ENCODE results near the gene RHBDD2. TPM values are rescaled to one million over a fixed set of nuclear protein-coding genes. Genes with fewer than 3 reads are reported as not detected.

RHBDD2 gene
- total and polyA plus RNA-seq, 10 of the 15 experiments (the other 5 are each of a cell fraction or from before 2014, with no cell fraction given) = 3.9 to 39.8 (median 16.9) TPM

DNA sequence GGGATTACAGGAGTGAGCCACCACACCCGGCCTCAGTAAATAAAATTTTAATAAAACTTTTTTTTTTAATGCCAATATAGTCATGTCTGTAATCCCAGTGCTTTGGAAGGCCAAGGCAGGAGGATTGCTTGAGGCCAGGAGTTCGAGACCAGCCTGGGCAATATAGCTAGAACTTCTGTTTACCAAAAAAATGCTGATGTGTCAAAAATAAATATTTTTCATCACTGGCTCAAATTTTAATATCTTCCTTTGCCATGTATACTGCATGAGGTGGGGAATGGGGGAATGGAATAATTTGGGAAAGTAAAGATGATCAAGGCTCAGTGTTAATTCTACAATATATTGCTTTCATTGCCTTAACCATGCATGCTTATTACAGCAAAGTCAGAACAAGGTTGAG lies 10.7 kb upstream of the RHBDD2 start:
- H2AFZ ChIP-seq (ENCODE audit: control insufficient read depth, low read depth, low read length) = no peak overlapping the region
- intact Hi-C loops (cut with micrococcal nuclease; ENCODE audit: unreplicated experiment) (no loop called here), in situ Hi-C loops (cut with MboI) (loop anchor here (5.0 kb wide), 1 partner anchor 154 kb away; no protein-coding TSS in a partner anchor)
- 38% methylated on average over 2 of the region's 2 CpGs for WGBS (ENCODE audit: insufficient coverage, insufficient replicate concordance, low lambda C conversion rate, missing lambda C conversion rate)
- H3K36me3 ChIP-seq (ENCODE audit: control insufficient read depth in 2 of 2, insufficient read depth in 2 of 2, low read length in 1 of 2) = no peaks in the 10 kb centered on the region
- no peak overlapping the region for H3K9ac ChIP-seq (ENCODE audit: control insufficient read depth, insufficient read depth, low read length)
- no peak for ATAC-seq
- ChIA-PET RAD21 (ENCODE audit: unreplicated experiment) (interaction anchor here (1.0 to 3.6 kb wide), 2 partner anchors 149 to 152 kb away, joined by 3 to 27 read pairs; no protein-coding TSS in a partner anchor), SMC1A (ENCODE audit: uncharacterized antibody, unreplicated experiment) (interaction anchor here (0.7 to 3.1 kb wide), 2 partner anchors 9 to 153 kb away, joined by 3 to 31 read pairs; no protein-coding TSS in a partner anchor), POLR2A (no interaction called here), CTCF (interaction anchor here (10.9 kb wide), 1 partner anchor 152 kb away, joined by 247 read pairs; no protein-coding TSS in a partner anchor)
- no peak for FAIRE-seq
- no peak overlapping the region for H3K4me3 ChIP-seq
- H3K4me1 ChIP-seq (ENCODE audit: control insufficient read depth, insufficient read depth, low read length) = no peaks in the 10 kb centered on the region
- no peaks in the 10 kb centered on the region for H4K20me1 ChIP-seq (ENCODE audit: control insufficient read depth, insufficient read depth)
- no peak overlapping the region for H3K4me2 ChIP-seq (ENCODE audit: control insufficient read depth, insufficient read depth)
- no peaks in the 10 kb centered on the region for H3K27me3 ChIP-seq (replicated peaks in 1 of 2; ENCODE audit: control insufficient read depth in 2 of 2, insufficient read depth in 2 of 2, low read length in 1 of 2)
- BruUV-seq (replicated peaks) = no TSS peak
- no peak for DNase-seq (ENCODE audit: low read depth, low spot score)
- no peaks in the 10 kb centered on the region for H3K9me3 ChIP-seq (replicated peaks; ENCODE audit: control insufficient read depth, insufficient read depth, low read length)
- H3K79me2 ChIP-seq (ENCODE audit: control insufficient read depth, insufficient read depth, low read length) = no peaks in the 10 kb centered on the region
- H3K27ac ChIP-seq (ENCODE audit: control insufficient read depth, insufficient read depth) = no peak overlapping the region
- no peak for TF ChIP-seq NRF1 (conservative IDR thresholded peaks at IDR 0.05; ENCODE audit: low read depth, low read length)
- TF ChIP-seq, protein P1, sequence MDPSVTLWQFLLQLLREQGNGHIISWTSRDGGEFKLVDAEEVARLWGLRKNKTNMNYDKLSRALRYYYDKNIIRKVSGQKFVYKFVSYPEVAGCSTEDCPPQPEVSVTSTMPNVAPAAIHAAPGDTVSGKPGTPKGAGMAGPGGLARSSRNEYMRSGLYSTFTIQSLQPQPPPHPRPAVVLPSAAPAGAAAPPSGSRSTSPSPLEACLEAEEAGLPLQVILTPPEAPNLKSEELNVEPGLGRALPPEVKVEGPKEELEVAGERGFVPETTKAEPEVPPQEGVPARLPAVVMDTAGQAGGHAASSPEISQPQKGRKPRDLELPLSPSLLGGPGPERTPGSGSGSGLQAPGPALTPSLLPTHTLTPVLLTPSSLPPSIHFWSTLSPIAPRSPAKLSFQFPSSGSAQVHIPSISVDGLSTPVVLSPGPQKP (IDR thresholded peaks at IDR 0.05; ENCODE audit: low read depth, low read length) = no peak
- TF ChIP-seq POLR2AphosphoS5 (IDR thresholded peaks at IDR 0.05; ENCODE audit: low read length) = no peak
- TF ChIP-seq, protein P2, sequence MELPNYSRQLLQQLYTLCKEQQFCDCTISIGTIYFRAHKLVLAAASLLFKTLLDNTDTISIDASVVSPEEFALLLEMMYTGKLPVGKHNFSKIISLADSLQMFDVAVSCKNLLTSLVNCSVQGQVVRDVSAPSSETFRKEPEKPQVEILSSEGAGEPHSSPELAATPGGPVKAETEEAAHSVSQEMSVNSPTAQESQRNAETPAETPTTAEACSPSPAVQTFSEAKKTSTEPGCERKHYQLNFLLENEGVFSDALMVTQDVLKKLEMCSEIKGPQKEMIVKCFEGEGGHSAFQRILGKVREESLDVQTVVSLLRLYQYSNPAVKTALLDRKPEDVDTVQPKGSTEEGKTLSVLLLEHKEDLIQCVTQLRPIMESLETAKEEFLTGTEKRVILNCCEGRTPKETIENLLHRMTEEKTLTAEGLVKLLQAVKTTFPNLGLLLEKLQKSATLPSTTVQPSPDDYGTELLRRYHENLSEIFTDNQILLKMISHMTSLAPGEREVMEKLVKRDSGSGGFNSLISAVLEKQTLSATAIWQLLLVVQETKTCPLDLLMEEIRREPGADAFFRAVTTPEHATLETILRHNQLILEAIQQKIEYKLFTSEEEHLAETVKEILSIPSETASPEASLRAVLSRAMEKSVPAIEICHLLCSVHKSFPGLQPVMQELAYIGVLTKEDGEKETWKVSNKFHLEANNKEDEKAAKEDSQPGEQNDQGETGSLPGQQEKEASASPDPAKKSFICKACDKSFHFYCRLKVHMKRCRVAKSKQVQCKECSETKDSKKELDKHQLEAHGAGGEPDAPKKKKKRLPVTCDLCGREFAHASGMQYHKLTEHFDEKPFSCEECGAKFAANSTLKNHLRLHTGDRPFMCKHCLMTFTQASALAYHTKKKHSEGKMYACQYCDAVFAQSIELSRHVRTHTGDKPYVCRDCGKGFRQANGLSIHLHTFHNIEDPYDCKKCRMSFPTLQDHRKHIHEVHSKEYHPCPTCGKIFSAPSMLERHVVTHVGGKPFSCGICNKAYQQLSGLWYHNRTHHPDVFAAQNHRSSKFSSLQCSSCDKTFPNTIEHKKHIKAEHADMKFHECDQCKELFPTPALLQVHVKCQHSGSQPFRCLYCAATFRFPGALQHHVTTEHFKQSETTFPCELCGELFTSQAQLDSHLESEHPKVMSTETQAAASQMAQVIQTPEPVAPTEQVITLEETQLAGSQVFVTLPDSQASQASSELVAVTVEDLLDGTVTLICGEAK (IDR thresholded peaks at IDR 0.05; ENCODE audit: borderline replicate concordance) = no peak
- no peak for TF ChIP-seq JUND (IDR thresholded peaks at IDR 0.05; ENCODE audit: low read depth, low read length)
- no peak for TF ChIP-seq NBN (IDR thresholded peaks at IDR 0.05)
- no peak for TF ChIP-seq NFXL1 (IDR thresholded peaks at IDR 0.05; ENCODE audit: borderline replicate concordance)
- no peak for TF ChIP-seq ZNF622 (IDR thresholded peaks at IDR 0.05)
- no peak for TF ChIP-seq ZBED1 (IDR thresholded peaks at IDR 0.05; ENCODE audit: borderline replicate concordance)
- TF ChIP-seq SREBF2 (IDR thresholded peaks at IDR 0.05; ENCODE audit: low read length) = no peak
- TF ChIP-seq, protein P3, sequence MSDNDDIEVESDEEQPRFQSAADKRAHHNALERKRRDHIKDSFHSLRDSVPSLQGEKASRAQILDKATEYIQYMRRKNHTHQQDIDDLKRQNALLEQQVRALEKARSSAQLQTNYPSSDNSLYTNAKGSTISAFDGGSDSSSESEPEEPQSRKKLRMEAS (IDR thresholded peaks at IDR 0.05; ENCODE audit: low read depth, low read length) = no peak
- no peak for TF ChIP-seq TBL1XR1 (IDR thresholded peaks at IDR 0.05; ENCODE audit: low read depth, low read length)
- no peak for TF ChIP-seq IKZF2 (IDR thresholded peaks at IDR 0.05)
- TF ChIP-seq, protein P4, sequence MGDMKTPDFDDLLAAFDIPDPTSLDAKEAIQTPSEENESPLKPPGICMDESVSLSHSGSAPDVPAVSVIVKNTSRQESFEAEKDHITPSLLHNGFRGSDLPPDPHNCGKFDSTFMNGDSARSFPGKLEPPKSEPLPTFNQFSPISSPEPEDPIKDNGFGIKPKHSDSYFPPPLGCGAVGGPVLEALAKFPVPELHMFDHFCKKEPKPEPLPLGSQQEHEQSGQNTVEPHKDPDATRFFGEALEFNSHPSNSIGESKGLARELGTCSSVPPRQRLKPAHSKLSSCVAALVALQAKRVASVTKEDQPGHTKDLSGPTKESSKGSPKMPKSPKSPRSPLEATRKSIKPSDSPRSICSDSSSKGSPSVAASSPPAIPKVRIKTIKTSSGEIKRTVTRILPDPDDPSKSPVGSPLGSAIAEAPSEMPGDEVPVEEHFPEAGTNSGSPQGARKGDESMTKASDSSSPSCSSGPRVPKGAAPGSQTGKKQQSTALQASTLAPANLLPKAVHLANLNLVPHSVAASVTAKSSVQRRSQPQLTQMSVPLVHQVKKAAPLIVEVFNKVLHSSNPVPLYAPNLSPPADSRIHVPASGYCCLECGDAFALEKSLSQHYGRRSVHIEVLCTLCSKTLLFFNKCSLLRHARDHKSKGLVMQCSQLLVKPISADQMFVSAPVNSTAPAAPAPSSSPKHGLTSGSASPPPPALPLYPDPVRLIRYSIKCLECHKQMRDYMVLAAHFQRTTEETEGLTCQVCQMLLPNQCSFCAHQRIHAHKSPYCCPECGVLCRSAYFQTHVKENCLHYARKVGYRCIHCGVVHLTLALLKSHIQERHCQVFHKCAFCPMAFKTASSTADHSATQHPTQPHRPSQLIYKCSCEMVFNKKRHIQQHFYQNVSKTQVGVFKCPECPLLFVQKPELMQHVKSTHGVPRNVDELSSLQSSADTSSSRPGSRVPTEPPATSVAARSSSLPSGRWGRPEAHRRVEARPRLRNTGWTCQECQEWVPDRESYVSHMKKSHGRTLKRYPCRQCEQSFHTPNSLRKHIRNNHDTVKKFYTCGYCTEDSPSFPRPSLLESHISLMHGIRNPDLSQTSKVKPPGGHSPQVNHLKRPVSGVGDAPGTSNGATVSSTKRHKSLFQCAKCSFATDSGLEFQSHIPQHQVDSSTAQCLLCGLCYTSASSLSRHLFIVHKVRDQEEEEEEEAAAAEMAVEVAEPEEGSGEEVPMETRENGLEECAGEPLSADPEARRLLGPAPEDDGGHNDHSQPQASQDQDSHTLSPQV (IDR thresholded peaks at IDR 0.05) = no peak

Data from GM12878 (cell line).